Fibroblast of lung (primary cell): Measurements from ENCODE around the gene CLPX.
"Not testable (repeated sequence)": the region's sequence is repeated elsewhere in the genome, so short reads cannot be mapped to it uniquely, and the experiment has no call there.

ENCODE experiments used
- CTCF ChIP-seq, 2 donors: IDR thresholded peaks in 1 of 2; conservative IDR thresholded peaks in 1 of 2; 1 replicate in 1 of 2; 2 replicates in 1 of 2; pipeline ENCODE4 v1.5.1; 2011 to 2012; ENCODE audit warnings: low read length in 2 of 2, control low read depth in 1 of 2, inconsistent platforms in 1 of 2, low read depth in 1 of 2, mild to moderate bottlenecking in 1 of 2
- EZH2 ChIP-seq: IDR thresholded peaks from 2 replicates; pipeline ENCODE4 v1.5.1; 2012; ENCODE audit warnings: low read length, control low read depth, mild to moderate bottlenecking; ENCODE audit errors: missing control alignments

GRCh38 chr15:65138631-65139030 lies 46.5 kb downstream of the CLPX start:
- not testable (repeated sequence) for TF ChIP-seq CTCF (conservative IDR thresholded peaks at IDR 0.05 in 1 of 2, IDR thresholded peaks at IDR 0.05 in 1 of 2; ENCODE audit: low read depth in 1 of 2, low read length in 2 of 2); EZH2
